ENCODE results near the gene ALDH3B2.
"Not testable (repeated sequence)": the region's sequence is repeated elsewhere in the genome, so short reads cannot be mapped to it uniquely, and the experiment has no call there.

ALDH3B2 gene

DNA sequence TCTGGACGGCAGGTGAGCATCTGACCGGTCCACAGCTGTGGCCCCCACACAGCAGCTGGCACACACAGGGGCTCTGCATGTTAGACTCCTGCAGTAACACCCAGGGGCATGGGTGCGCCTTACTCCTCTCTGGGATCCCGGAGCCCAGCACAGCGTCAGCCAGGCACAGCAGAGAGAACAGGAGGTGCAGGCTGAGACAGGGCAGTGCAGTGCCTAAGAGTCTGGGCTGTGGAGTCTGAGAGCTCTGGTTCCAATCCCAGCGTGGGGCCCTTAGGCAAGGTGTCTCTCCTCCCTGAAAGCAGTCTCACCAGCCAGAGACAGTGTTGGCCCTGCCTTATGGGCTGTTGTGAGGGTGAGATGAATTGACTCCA is 47.0 kb downstream of the ALDH3B2 start:
- WGBS (ENCODE audit: insufficient coverage, insufficient read length) = no CpG with 5 or more reads among the region's 6 CpGs

DNA sequence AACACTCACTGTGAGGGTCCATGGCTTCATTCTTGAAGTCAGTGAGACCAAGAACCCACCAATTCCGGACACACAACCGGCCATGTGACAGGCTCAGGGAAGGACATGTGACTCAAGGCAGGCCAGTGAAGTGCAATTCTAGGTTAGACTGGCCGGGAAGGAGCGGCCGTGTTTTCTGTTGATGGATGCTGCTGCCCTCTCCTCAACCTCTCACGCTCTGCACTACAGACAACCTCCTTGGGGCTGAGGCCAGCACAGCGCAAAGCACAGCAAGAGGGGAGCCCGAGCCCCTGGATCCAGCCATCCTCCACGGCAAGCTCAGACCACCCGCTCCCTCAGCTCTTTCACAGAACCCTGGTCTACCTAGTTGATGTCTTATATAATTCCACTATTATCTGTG is 47.5 kb downstream of the ALDH3B2 start:
- Histone ChIP-seq H3K27ac (ENCODE audit: low read length) (no peak overlapping the region), H3K9me3 (ENCODE audit: control insufficient read depth, insufficient read depth, low read length) (no peaks in the 10 kb centered on the region), H3K4me3 (ENCODE audit: low read length) (no peak overlapping the region), H3K36me3 (ENCODE audit: control insufficient read depth, insufficient read depth, low read length) (no peaks in the 10 kb centered on the region), H3K27me3 (ENCODE audit: control insufficient read depth, insufficient read depth, low read length) (no peaks in the 10 kb centered on the region), H3K4me1 (ENCODE audit: control insufficient read depth, insufficient read depth, low read length) (peaks cover 6% of the 10 kb centered on the region)
- no peak for DNase-seq (ENCODE audit: low read depth, low spot score)
- no CpG with 5 or more reads among the region's 10 CpGs for WGBS (ENCODE audit: insufficient coverage, insufficient read length)

More for the DNA sequence above, 47.0 kb downstream of the ALDH3B2 start:
- Histone ChIP-seq H3K27me3 (ENCODE audit: control insufficient read depth, insufficient read depth, low read length) (no peaks in the 10 kb centered on the region), H3K4me3 (ENCODE audit: low read length) (no peak overlapping the region), H3K27ac (ENCODE audit: low read length) (no peak overlapping the region), H3K9me3 (ENCODE audit: control insufficient read depth, insufficient read depth, low read length) (no peaks in the 10 kb centered on the region), H3K36me3 (ENCODE audit: control insufficient read depth, insufficient read depth, low read length) (no peaks in the 10 kb centered on the region), H3K4me1 (ENCODE audit: control insufficient read depth, insufficient read depth, low read length) (peaks cover 8% of the 10 kb centered on the region)
- DNase-seq (ENCODE audit: low read depth, low spot score) = no peak

DNA sequence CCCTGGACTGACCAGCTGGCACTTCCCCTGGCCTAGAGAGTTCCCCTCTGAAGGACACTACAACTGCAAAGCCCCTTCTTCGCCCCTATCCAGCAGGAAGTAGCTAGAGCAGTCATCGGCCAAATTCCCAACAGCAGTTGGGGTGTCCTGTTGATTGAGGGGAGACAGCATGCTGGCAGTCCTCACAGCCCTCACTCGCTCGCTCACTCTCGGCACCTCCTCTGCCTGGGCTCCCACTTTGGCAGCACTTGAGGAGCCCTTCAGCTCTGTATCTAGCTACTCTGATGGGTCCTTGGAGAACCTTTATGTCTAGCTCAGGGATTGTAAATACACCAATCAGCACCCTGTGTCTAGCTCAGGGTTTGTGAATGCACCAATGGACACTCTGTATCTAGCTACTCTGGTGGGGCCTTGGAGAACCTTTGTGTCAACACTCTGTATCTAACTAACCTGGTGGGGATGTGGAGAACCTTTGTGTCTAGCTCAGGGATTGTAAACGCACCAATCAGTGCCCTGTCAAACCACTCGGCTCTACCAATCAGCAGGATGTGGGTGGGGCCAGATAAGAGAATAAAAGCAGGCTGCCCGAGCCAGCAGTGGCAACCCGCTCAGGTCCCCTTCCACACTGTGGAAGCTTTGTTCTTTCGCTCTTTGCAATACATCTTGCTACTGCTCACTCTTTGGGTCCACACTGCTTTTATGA is 48.1 kb downstream of the ALDH3B2 start:
- WGBS (ENCODE audit: insufficient coverage, insufficient read length) = no CpG with 5 or more reads among the region's 10 CpGs
- not testable (repeated sequence) for H3K36me3 ChIP-seq (ENCODE audit: control insufficient read depth, insufficient read depth, low read length); DNase-seq (ENCODE audit: low read depth, low spot score); H3K27me3 ChIP-seq (ENCODE audit: control insufficient read depth, insufficient read depth, low read length); H3K4me3 ChIP-seq (ENCODE audit: low read length); H3K9me3 ChIP-seq (ENCODE audit: control insufficient read depth, insufficient read depth, low read length); H3K4me1 ChIP-seq (ENCODE audit: control insufficient read depth, insufficient read depth, low read length); H3K27ac ChIP-seq (ENCODE audit: low read length)

DNA sequence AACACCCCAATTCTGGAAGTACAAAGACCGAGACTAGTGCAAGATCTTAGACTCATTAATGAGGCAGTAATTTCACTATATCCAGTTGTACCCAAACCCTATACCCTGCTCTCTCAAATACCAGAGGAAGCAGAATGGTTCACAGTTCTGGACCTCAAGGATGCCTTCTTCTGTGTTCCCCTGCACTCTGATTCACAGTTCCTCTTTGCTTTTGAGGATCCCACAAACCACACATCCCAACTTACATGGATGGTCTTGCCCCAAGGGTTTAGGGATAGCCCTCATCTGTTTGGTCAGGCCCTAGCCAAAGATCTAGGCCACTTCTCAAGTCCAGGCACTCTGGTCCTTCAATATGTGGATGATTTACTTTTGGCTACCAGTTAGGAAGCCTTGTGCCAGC is 50.6 kb downstream of the ALDH3B2 start:
- H3K27ac ChIP-seq (ENCODE audit: low read length); H3K36me3 ChIP-seq (ENCODE audit: control insufficient read depth, insufficient read depth, low read length); H3K4me3 ChIP-seq (ENCODE audit: low read length); H3K4me1 ChIP-seq (ENCODE audit: control insufficient read depth, insufficient read depth, low read length); H3K27me3 ChIP-seq (ENCODE audit: control insufficient read depth, insufficient read depth, low read length); DNase-seq (ENCODE audit: low read depth, low spot score); H3K9me3 ChIP-seq (ENCODE audit: control insufficient read depth, insufficient read depth, low read length): not testable (repeated sequence)
- no CpG with 5 or more reads among the region's 1 CpG for WGBS (ENCODE audit: insufficient coverage, insufficient read length)

DNA sequence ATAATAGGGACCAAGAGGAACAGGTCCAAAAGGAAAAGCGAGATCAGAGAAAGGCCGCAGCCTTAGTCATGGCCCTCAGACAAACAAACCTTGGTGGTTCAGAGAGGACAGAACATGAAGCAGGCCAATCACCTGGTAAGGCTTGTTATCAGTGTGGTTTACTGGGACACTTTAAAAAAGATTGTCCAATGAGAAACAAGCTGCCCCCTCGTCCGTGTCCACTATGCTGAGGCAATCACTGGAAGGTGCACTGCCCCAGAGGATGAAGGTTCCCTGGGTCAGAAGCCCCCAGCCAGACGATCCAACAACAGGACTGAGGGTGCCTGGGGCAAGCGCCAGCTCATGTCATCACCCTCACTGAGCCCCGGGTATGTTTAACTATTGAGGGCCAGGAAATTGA is 51.5 kb downstream of the ALDH3B2 start:
- not testable (repeated sequence) for H3K27me3 ChIP-seq (ENCODE audit: control insufficient read depth, insufficient read depth, low read length); H3K27ac ChIP-seq (ENCODE audit: low read length); H3K4me1 ChIP-seq (ENCODE audit: control insufficient read depth, insufficient read depth, low read length); H3K36me3 ChIP-seq (ENCODE audit: control insufficient read depth, insufficient read depth, low read length); DNase-seq (ENCODE audit: low read depth, low spot score); H3K4me3 ChIP-seq (ENCODE audit: low read length); H3K9me3 ChIP-seq (ENCODE audit: control insufficient read depth, insufficient read depth, low read length)
- whole genome bisulfite sequencing (ENCODE audit: insufficient coverage, insufficient read length) = no CpG with 5 or more reads among the region's 7 CpGs

DNA sequence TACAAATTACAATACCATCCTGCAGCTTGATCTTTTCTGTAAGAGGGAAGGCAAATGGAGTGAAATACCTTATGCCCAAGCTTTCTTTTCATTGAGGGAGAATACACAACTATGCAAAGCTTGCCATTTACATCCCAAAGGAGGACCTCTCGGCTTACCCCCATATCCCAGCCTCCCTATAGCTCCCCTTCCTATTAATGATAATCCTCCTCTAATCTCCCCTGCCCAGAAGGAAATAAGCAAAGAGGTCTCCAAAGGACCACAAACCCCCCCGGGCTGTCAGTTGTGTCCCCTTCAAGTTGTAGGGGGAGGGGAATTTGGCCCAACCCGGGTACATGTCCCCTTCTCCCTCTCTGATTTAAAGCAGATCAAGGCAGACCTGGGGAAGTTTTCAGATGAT is 52.5 kb downstream of the ALDH3B2 start:
- not testable (repeated sequence) for H3K36me3 ChIP-seq (ENCODE audit: control insufficient read depth, insufficient read depth, low read length); H3K4me1 ChIP-seq (ENCODE audit: control insufficient read depth, insufficient read depth, low read length); H3K27ac ChIP-seq (ENCODE audit: low read length); H3K9me3 ChIP-seq (ENCODE audit: control insufficient read depth, insufficient read depth, low read length); H3K27me3 ChIP-seq (ENCODE audit: control insufficient read depth, insufficient read depth, low read length); DNase-seq (ENCODE audit: low read depth, low spot score)
- WGBS (ENCODE audit: insufficient coverage, insufficient read length) = no CpG with 5 or more reads among the region's 3 CpGs
- H3K4me3 ChIP-seq (ENCODE audit: low read length) = peak overlapping the region; percentile 19; the same call in 1 of the 2 replicates

DNA sequence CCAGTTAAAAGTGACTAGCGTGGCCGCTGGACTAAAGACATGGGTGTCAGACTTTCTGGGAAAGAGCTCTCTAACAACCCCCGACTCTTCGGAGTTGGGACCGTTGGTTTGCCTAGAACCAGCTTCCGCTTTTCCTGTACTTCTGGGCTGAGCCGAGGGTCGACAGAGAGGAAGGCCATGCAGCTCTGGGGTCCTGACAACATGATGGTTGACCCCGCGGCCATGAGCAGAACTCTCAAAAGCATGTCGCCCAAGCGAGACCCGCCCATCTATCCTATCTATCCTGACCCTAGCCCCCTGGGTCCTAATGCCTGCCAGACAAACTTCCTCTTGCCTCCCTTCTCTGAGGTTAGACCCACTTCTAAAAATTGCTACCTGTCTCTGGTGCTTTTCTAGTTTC is 53.8 kb downstream of the ALDH3B2 start:
- not testable (repeated sequence) for H3K27me3 ChIP-seq (ENCODE audit: control insufficient read depth, insufficient read depth, low read length); H3K9me3 ChIP-seq (ENCODE audit: control insufficient read depth, insufficient read depth, low read length); H3K4me1 ChIP-seq (ENCODE audit: control insufficient read depth, insufficient read depth, low read length); DNase-seq (ENCODE audit: low read depth, low spot score); H3K27ac ChIP-seq (ENCODE audit: low read length); H3K36me3 ChIP-seq (ENCODE audit: control insufficient read depth, insufficient read depth, low read length)
- WGBS (ENCODE audit: insufficient coverage, insufficient read length) = no CpG with 5 or more reads among the region's 13 CpGs
- H3K4me3 ChIP-seq (ENCODE audit: low read length) = peak overlapping the region; percentile 44; the same call in 1 of the 2 replicates

DNA sequence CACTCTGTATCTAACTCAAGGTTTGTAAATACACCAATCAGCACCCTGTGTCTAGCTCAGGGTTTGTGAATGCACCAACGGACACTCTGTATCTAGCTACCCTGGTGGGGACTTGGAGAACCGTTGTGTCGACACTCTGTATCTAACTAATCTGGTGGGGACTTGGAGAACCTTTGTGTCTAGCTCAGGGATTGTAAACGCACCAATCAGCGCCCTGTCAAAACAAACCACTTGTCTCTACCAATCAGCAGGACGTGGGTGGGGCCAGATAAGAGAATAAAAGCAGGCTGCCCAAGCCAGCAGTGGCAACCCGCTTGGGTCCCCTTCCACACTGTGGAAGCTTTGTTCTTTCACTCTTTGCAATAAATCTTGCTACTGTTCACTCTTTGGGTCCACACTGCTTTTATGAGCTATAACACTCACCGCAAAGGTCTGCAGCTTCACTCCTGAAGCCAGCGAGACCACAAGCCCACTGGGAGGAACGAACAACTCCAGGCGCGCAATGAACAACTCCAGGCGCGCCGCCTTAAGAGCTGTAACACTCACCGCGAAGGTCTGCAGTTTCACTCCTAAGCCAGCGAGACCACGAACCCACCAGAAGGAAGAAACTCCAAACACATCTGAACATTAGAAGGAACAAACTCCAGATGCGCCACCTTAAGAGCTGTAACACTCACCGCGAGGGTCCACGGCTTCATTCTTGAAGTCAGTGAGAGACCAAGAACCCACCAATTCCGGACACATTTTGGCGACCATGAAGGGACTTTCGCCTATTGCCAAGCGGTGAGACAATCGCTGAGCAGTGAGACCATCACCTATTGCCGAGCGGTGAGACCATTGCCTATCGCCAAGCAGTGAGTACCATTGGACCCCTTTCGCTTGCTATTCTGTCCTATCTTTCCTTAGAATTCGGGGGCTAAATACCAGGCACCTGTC is 54.5 kb downstream of the ALDH3B2 start:
- Histone ChIP-seq H3K4me3 (ENCODE audit: low read length) (peak overlapping the region; percentile 44; the same call in 1 of the 2 replicates), H3K4me1 (ENCODE audit: control insufficient read depth, insufficient read depth, low read length) (peaks cover 10% of the 10 kb centered on the region)
- not testable (repeated sequence) for H3K9me3 ChIP-seq (ENCODE audit: control insufficient read depth, insufficient read depth, low read length); H3K27ac ChIP-seq (ENCODE audit: low read length); DNase-seq (ENCODE audit: low read depth, low spot score); H3K36me3 ChIP-seq (ENCODE audit: control insufficient read depth, insufficient read depth, low read length); H3K27me3 ChIP-seq (ENCODE audit: control insufficient read depth, insufficient read depth, low read length)
- no CpG with 5 or more reads among the region's 33 CpGs for WGBS (ENCODE audit: insufficient coverage, insufficient read length)

DNA sequence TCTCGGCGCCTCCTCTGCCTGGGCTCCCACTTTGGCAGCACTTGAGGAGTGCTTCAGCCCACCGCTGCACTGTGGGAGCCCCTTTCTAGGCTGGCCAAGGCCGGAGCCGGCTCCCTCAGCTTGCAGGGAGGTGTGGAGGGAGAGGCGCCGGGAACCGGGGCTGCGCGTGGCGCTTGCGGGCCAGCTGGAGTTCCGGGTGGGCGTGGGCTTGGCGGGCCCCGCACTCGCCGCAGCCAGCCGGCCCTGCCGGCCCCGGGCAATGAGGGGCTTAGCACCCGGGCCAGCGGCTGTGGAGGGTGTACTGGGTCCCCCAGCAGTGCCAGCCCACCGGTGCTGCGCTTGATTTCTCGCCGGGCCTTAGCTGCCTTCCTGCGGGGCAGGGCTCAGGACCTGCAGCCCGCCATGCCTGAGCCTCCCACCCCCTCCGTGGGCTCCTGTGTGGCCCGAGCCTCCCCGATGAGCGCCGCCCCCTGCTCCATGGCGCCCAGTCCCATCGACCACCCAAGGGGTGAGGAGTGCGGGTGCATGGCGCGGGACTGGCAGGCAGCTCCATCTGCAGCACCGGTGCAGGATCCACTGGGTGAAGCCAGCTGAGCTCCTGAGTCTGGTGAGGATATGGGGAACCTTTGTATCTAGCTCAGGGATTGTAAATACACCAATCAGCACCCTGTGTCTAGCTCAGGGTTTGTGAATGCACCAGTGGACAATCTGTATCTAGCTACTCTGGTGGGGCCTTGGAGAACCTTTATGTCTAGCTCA is 55.3 kb downstream of the ALDH3B2 start:
- H3K9me3 ChIP-seq (ENCODE audit: control insufficient read depth, insufficient read depth, low read length); H3K36me3 ChIP-seq (ENCODE audit: control insufficient read depth, insufficient read depth, low read length); H3K27ac ChIP-seq (ENCODE audit: low read length); H3K4me3 ChIP-seq (ENCODE audit: low read length); H3K27me3 ChIP-seq (ENCODE audit: control insufficient read depth, insufficient read depth, low read length); DNase-seq (ENCODE audit: low read depth, low spot score): not testable (repeated sequence)
- WGBS (ENCODE audit: insufficient coverage, insufficient read length) = no CpG with 5 or more reads among the region's 40 CpGs
- peaks cover 15% of the 10 kb centered on the region for H3K4me1 ChIP-seq (ENCODE audit: control insufficient read depth, insufficient read depth, low read length)

DNA sequence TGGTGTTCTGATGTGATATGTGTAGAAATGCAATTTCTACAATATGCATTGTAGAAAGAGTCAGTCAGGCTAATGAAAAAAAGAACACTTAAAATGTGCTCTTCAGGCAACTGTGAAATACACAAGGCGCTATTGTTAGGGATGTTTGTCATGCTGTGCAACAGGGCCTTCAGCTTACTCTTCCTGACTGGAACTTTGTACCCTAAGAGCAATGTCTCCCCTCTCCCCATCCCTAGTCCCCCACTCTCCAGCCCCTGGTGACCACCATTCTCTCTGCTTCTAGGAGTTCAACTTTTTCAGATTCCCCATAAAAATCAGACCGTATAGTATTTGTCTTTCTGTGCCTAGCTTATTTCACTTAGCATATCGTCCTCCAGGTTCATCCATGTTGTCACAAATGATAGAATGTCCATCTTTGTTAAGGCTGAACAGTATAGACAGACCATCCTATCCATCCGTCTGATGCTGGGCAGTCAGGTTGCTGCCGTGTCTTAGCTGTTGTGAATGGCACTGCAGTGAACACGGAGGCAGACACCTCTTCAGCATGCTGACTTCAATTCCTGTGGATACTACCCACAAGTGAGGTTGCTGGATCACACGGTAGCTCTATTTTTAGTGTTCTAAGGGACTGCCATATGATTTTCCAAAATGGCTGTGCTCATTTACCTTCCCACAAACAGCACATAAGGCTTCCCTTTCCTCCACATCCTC is 57.0 kb downstream of the ALDH3B2 start:
- Histone ChIP-seq H3K9me3 (ENCODE audit: control insufficient read depth, insufficient read depth, low read length) (no peaks in the 10 kb centered on the region), H3K4me3 (ENCODE audit: low read length) (no peak overlapping the region), H3K27me3 (ENCODE audit: control insufficient read depth, insufficient read depth, low read length) (no peaks in the 10 kb centered on the region), H3K36me3 (ENCODE audit: control insufficient read depth, insufficient read depth, low read length) (peaks cover under 1% of the 10 kb centered on the region; the same call in 1 of the 2 replicates), H3K27ac (ENCODE audit: low read length) (no peak overlapping the region), H3K4me1 (ENCODE audit: control insufficient read depth, insufficient read depth, low read length) (peaks cover 15% of the 10 kb centered on the region)
- DNase-seq (ENCODE audit: low read depth, low spot score) = no peak
- no CpG with 5 or more reads among the region's 7 CpGs for WGBS (ENCODE audit: insufficient coverage, insufficient read length)
